ENCODE measurements around the gene PIP4K2C. TPM values are rescaled to one million over a fixed set of nuclear protein-coding genes. Genes with fewer than 3 reads are reported as not detected.

Gene PIP4K2C
- total RNA-seq, 6 experiments from 2014 or later = 11.3 to 27.6 (median 12.8) TPM

- H3K27ac ChIP-seq = no peak overlapping the region
- peak; percentile 77 to 86 (median 82) for ATAC-seq
- TF ChIP-seq CTCF (IDR thresholded peaks at IDR 0.05) (peak; percentile 83 to 97 (median 88)), POLR2A (IDR thresholded peaks at IDR 0.05) (no peak)
- under 1% methylated on average over 23 of the region's 49 CpGs for WGBS (ENCODE audit: insufficient coverage, low coverage, low lambda C conversion rate, missing lambda C conversion rate)
- peaks cover 0 to 13% (median 6%) of the 10 kb centered on the region in 4 donors for H3K4me1 ChIP-seq
- intact Hi-C loops (cut with DNase I) = loop anchor here (5.0 kb wide), 1 partner anchor 39 kb away; no protein-coding TSS in a partner anchor
- peak in 2 of 3 donors; percentile 63 to 71 for DNase-seq
- H3K4me3 ChIP-seq = peak overlapping the region; percentile 28 to 43 (median 33)
- peaks cover 0 to 39% of the 10 kb centered on the region in 2 donors for H3K27me3 ChIP-seq
- H3K9me3 ChIP-seq = no peaks in the 10 kb centered on the region
- no peaks in the 10 kb centered on the region for H3K36me3 ChIP-seq
Observed at GRCh38 chr12:57621497-57622292, 30.7 kb downstream of the PIP4K2C start.

DNA sequence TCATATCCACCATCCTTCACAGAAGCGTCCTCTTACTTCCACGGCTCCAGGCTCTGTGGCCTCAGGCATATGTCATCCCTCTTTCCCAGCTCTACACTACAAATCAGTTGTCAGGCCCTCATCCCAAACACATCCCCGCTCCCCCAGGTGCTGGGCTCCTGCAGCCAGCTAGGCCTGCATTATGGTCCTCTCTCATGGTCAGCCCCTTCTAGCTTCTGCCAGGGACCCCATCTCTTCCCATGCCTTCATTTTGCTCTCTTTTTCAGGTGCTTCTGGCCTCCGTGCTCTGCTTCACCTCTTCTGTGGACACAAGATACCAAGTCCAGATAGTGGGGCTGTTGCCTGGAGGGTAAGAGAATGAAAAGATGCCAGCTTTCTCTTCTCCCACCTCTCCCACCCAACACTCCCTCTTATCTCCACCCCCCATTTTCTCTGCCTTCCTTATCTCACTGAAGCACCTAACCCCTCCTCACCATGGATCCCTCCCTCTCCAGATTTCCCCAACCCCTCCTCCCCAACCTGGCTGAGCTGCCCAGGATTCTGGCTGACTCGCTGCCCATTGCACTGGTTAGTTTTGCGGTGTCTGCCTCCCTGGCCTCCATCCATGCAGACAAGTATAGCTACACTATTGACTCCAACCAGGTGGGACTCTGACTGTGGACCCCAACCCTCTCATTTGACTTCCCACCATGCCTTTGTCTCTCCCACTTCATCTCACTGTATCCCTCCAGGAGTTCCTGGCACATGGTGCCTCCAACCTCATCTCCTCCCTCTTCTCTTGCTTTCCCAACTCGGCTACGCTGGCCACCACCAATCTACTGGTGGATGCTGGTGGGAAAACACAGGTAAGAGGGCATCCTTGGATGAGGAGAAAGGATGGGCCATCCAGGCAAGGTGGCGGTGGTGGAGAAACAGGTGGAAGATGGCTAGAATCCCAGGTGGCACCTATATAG is 31.6 kb downstream of the PIP4K2C start:
- Histone ChIP-seq H3K27ac (no peak overlapping the region), H3K36me3 (no peaks in the 10 kb centered on the region), H3K9me3 (no peaks in the 10 kb centered on the region), H3K27me3 (peaks cover under 1 to 41% of the 10 kb centered on the region in 2 donors), H3K4me1 (peaks cover 0 to 14% (median 6%) of the 10 kb centered on the region in 4 donors), H3K4me3 (no peak overlapping the region)
- TF ChIP-seq CTCF (IDR thresholded peaks at IDR 0.05) (no peak), POLR2A (IDR thresholded peaks at IDR 0.05) (no peak)
- intact Hi-C loops (cut with DNase I) = loop anchor here (5.0 kb wide), 1 partner anchor 40 kb away; no protein-coding TSS in a partner anchor
- 66% methylated on average over 9 of the region's 9 CpGs for WGBS (ENCODE audit: insufficient coverage, low coverage, low lambda C conversion rate, missing lambda C conversion rate)
- no peak for DNase-seq
- no peak for ATAC-seq

DNA sequence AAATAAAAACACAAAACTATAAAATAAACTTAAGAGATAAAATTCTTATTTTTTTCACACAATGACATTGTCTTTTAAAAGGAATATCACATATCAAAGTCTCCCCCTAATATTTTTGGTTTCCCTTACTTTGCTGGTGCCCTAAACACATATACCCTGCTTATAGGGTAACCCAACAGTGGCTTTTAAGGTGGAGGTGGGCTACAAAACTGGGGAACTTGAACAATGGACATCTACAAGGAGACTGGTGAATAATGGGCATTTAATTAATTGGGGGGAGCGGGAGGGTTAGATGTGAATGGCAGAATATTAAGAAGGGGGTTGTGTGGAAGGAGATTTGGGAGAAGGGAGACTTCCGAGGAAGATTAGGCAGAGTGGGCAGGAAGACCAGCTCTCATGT is 32.4 kb downstream of the PIP4K2C start:
- no peak for TF ChIP-seq POLR2A (IDR thresholded peaks at IDR 0.05)
- TF ChIP-seq CTCF (IDR thresholded peaks at IDR 0.05) = no peak

DNA sequence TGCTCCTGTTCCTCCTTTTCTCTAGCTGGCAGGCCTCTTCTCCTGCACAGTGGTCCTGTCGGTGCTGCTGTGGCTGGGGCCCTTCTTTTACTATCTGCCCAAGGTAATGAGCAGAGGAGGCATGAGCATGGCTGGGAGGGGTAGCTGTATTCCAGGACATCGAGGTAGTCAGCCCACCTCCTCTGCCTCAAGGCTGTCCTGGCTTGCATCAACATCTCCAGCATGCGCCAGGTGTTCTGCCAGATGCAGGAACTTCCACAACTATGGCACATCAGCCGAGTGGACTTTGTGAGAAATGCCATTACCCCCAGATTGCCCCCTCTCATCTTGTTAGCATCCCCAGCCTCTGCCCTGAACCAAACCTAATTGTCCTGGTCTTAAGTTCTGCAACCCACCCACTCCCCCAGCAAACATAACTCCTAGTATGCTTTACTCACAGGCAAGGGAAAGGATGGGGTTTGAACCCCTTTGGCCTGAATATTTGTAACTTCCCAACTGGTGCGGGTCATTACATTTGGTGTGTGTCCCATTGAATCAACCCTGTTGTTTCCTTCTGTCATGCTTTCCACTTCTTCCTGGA is 32.9 kb downstream of the PIP4K2C start:
- intact Hi-C loops (cut with DNase I) = loop anchor here (5.0 kb wide), 1 partner anchor 42 kb away; no protein-coding TSS in a partner anchor

More for the DNA sequence above, 32.4 kb downstream of the PIP4K2C start:
- H3K27me3 ChIP-seq = peaks cover 6 to 47% of the 10 kb centered on the region in 2 donors
- DNase-seq (no peak), ATAC-seq (no peak)
- intact Hi-C loops (cut with DNase I) = loop anchor here (5.0 kb wide), 1 partner anchor 41 kb away; no protein-coding TSS in a partner anchor
- no peaks in the 10 kb centered on the region for H3K36me3 ChIP-seq
- no peak overlapping the region for H3K4me3 ChIP-seq
- WGBS (ENCODE audit: insufficient coverage, low coverage, low lambda C conversion rate, missing lambda C conversion rate) = 14% methylated on average over 1 of the region's 2 CpGs
- H3K27ac ChIP-seq = no peak overlapping the region
- peaks cover 0 to 16% (median 6%) of the 10 kb centered on the region in 4 donors for H3K4me1 ChIP-seq
- H3K9me3 ChIP-seq = no peaks in the 10 kb centered on the region

More for the DNA sequence above, 32.9 kb downstream of the PIP4K2C start:
- DNase-seq (peak in 1 of 3 donors; percentile 33), ATAC-seq (no peak)
- H3K27ac ChIP-seq = no peak overlapping the region
- H3K4me1 ChIP-seq = peaks cover 0 to 16% (median 6%) of the 10 kb centered on the region in 4 donors
- 60% methylated on average over 4 of the region's 5 CpGs for WGBS (ENCODE audit: insufficient coverage, low coverage, low lambda C conversion rate, missing lambda C conversion rate)
- peaks cover 6 to 51% of the 10 kb centered on the region in 2 donors for H3K27me3 ChIP-seq
- TF ChIP-seq POLR2A (IDR thresholded peaks at IDR 0.05) = no peak
- no peak for TF ChIP-seq CTCF (IDR thresholded peaks at IDR 0.05)
- H3K4me3 ChIP-seq = no peak overlapping the region
- H3K9me3 ChIP-seq = no peaks in the 10 kb centered on the region
- H3K36me3 ChIP-seq = no peaks in the 10 kb centered on the region

Data from right lobe of liver (tissue), 6 donors.